Endothelial cell of umbilical vein (primary cell): ENCODE data around the gene ITGAX. TPM values are rescaled to one million over a fixed set of nuclear protein-coding genes. Genes with fewer than 3 reads are reported as not detected.

Experiments used
- BruUV-seq: library from RNA; stranded (reverse); fragments of 400-500 nt; replicated peaks from 2 replicates; lab custom pipeline; 2021; lab: Mats Ljungman, UMichigan
- CTCF ChIA-PET: fragments of 300-600, 350-600 bp; sonication (Branson Sonifier 250); formaldehyde crosslinking; loops from one replicate; lab custom pipeline; 2021; ENCODE audit warnings: antibody characterized with exemption, inconsistent platforms; lab: Charles Lee
- POLR2A ChIA-PET: fragments of 300-600, 350-600 bp; sonication (Branson Sonifier 250); formaldehyde crosslinking; loops from one replicate; lab custom pipeline; 2021; ENCODE audit warnings: antibody characterized with exemption, inconsistent platforms; lab: Charles Lee
- DNase-seq: peaks from one replicate; pipeline ENCODE4 v3.0.0-alpha.2; 2011; ENCODE audit warnings: low read depth, low spot score
- FAIRE-seq: peaks from 2 replicates; lab custom pipeline; 2011; peaks lifted over from hg19 to GRCh38; lab: Jason Lieb, UNC
- H2AFZ ChIP-seq: 2 replicates; pipeline ENCODE4 v1.6.0; 2012; ENCODE audit warnings: low read depth, low read length, control low read depth, inconsistent platforms
- H3K27ac ChIP-seq: 2 replicates; pipeline ENCODE4 v1.5.1; 2011; ENCODE audit warnings: low read depth, mild to moderate bottlenecking, control low read depth, low read length, moderate library complexity; ENCODE audit not compliant: insufficient read depth
- H3K27me3 ChIP-seq, 2 experiments: 2 replicates each; pipeline versions ENCODE4 v1.6.0 to v1.6.1; 2011; ENCODE audit warnings: low read length in 2 of 2, mixed read lengths in 1 of 2; ENCODE audit not compliant: control insufficient read depth in 2 of 2, insufficient read depth in 2 of 2
- H3K36me3 ChIP-seq, 2 experiments: 2 replicates in 1 of 2; 3 replicates in 1 of 2; pipeline ENCODE4 v1.5.1; 2011; ENCODE audit warnings: low read length in 2 of 2, mild to moderate bottlenecking in 1 of 2, moderate library complexity in 1 of 2; ENCODE audit not compliant: control insufficient read depth in 2 of 2, insufficient read depth in 2 of 2; ENCODE audit errors: extremely low read depth in 1 of 2
- H3K4me1 ChIP-seq: 3 replicates; pipeline ENCODE4 v1.5.1; 2011; ENCODE audit warnings: mild to moderate bottlenecking, low read length; ENCODE audit not compliant: control insufficient read depth, insufficient read depth; ENCODE audit errors: extremely low read depth
- H3K4me2 ChIP-seq: 2 replicates; pipeline ENCODE4 v1.6.1; 2011; ENCODE audit warnings: low read length, control low read depth, mixed read lengths; ENCODE audit not compliant: insufficient read depth
- H3K4me3 ChIP-seq, 3 experiments: fragments of 200-600 bp in 1 of 3; sonication (generic), shearing (Covaris generic) in 1 of 3; replicated peaks in 1 of 3; 2 replicates each; pipeline ENCODE4 v1.5.1; 2011 to 2016; ENCODE audit warnings: control low read depth in 3 of 3, low read length in 3 of 3, mild to moderate bottlenecking in 2 of 3, inconsistent platforms in 1 of 3, low read depth in 1 of 3, moderate library complexity in 1 of 3; ENCODE audit not compliant: insufficient read depth in 1 of 3
- H3K79me2 ChIP-seq: 2 replicates; pipeline ENCODE4 v1.6.0; 2012; ENCODE audit warnings: low read length, inconsistent platforms; ENCODE audit not compliant: control insufficient read depth, insufficient read depth
- H3K9ac ChIP-seq: replicated peaks from 2 replicates; pipeline ENCODE3; 2011; ENCODE audit warnings: low read length, control low read depth; ENCODE audit not compliant: insufficient read depth; ENCODE audit errors: extremely low read depth
- H3K9me1 ChIP-seq: replicated peaks from 3 replicates; pipeline ENCODE4 v1.6.0; 2011; ENCODE audit warnings: mild to moderate bottlenecking, low read length; ENCODE audit not compliant: control insufficient read depth, insufficient read depth; ENCODE audit errors: extremely low read depth
- H3K9me3 ChIP-seq: replicated peaks from 2 replicates; pipeline ENCODE4 v1.5.1; 2012; ENCODE audit warnings: low read length, inconsistent platforms; ENCODE audit not compliant: control insufficient read depth, insufficient read depth
- H4K20me1 ChIP-seq: replicated peaks from 2 replicates; pipeline ENCODE3; 2011; ENCODE audit warnings: mild to moderate bottlenecking, low read length; ENCODE audit not compliant: control insufficient read depth, insufficient read depth; ENCODE audit errors: extremely low read depth
- EZH2 ChIP-seq: IDR thresholded peaks from 2 replicates; pipeline ENCODE4 v1.6.1; 2012; ENCODE audit warnings: borderline replicate concordance, low read depth, mild to moderate bottlenecking, moderate library complexity, low read length, inconsistent platforms; ENCODE audit not compliant: severe bottlenecking
- FOS ChIP-seq: IDR thresholded peaks from 2 replicates; pipeline ENCODE4 v1.6.1; 2011; ENCODE audit warnings: mild to moderate bottlenecking, low read length, moderate library complexity, borderline replicate concordance; ENCODE audit not compliant: insufficient read depth
- GATA2 ChIP-seq: IDR thresholded peaks from 2 replicates; pipeline ENCODE4 v1.7.0; 2011; ENCODE audit warnings: low read depth, mild to moderate bottlenecking, moderate library complexity, mixed read lengths, low read length; ENCODE audit not compliant: insufficient read length, insufficient read depth
- JUN ChIP-seq: IDR thresholded peaks from 2 replicates; pipeline ENCODE4 v1.6.1; 2011; ENCODE audit warnings: borderline replicate concordance, low read depth; ENCODE audit not compliant: insufficient read length, insufficient read depth
- MYC ChIP-seq: IDR thresholded peaks from one replicate; pipeline ENCODE4 v1.6.1; 2011; ENCODE audit warnings: mild to moderate bottlenecking, low read depth, low read length
- POLR2A ChIP-seq: IDR thresholded peaks from 2 replicates; pipeline ENCODE4 v1.6.1; 2012; ENCODE audit warnings: low read depth, mild to moderate bottlenecking, control low read depth, low read length
- POLR2AphosphoS5 ChIP-seq: IDR thresholded peaks from 2 replicates; pipeline ENCODE4 v1.6.1; 2012; ENCODE audit warnings: low read depth, mild to moderate bottlenecking, control low read depth, low read length, moderate library complexity; ENCODE audit not compliant: insufficient read depth
- dilution Hi-C: fragments of 300-500 bp; cut with MboI; formaldehyde crosslinking; loops from one replicate; pipeline ENCODE4 v1.15.0; 2019; ENCODE audit warnings: low sequenced_read_pairs; ENCODE audit not compliant: extremely low pct_ligation_motif_present
- intact Hi-C: fragments of 100-400 bp; cut with micrococcal nuclease; formaldehyde crosslinking; loops from one replicate; pipeline ENCODE4 v1.10.0; 2022
- polyA plus RNA-seq, 4 experiments: library from polyadenylated mRNA; depleted of rRNA in 3 of 4; stranded (reverse) in 3 of 4; unstranded in 1 of 4; fragments of >200 nt; gene quantifications; 2 replicates each; pipeline versions ENCODE4 v1.2.1 to v1.2.3, GENCODE V29; 2011 to 2012; ENCODE audit warnings: missing spikeins in 1 of 4
- total RNA-seq: library from RNA; stranded (reverse); gene quantifications from 2 replicates; pipeline ENCODE4 v1.2.3, GENCODE V29; 2021
- TF ChIP-seq, protein P1 (sequence below), 2 donors: IDR thresholded peaks; 1 replicate in 1 of 2; 2 replicates in 1 of 2; pipeline ENCODE4 v1.5.1; 2011; ENCODE audit warnings: low read length in 2 of 2, mild to moderate bottlenecking in 2 of 2, moderate library complexity in 2 of 2, control low read depth in 1 of 2, inconsistent platforms in 1 of 2, low read depth in 1 of 2; ENCODE audit not compliant: insufficient read depth in 1 of 2; ENCODE audit errors: extremely low read depth in 1 of 2
- TF ChIP-seq, protein P2 (sequence below): IDR thresholded peaks from 2 replicates; pipeline ENCODE4 v1.6.1; 2011; ENCODE audit not compliant: insufficient read depth, insufficient read length

ITGAX gene
- total and polyA plus RNA-seq, 2 donors (not counting 3 experiments of a cell fraction or from before 2014, with no cell fraction given): 0.18 to 1.4 TPM

DNA sequence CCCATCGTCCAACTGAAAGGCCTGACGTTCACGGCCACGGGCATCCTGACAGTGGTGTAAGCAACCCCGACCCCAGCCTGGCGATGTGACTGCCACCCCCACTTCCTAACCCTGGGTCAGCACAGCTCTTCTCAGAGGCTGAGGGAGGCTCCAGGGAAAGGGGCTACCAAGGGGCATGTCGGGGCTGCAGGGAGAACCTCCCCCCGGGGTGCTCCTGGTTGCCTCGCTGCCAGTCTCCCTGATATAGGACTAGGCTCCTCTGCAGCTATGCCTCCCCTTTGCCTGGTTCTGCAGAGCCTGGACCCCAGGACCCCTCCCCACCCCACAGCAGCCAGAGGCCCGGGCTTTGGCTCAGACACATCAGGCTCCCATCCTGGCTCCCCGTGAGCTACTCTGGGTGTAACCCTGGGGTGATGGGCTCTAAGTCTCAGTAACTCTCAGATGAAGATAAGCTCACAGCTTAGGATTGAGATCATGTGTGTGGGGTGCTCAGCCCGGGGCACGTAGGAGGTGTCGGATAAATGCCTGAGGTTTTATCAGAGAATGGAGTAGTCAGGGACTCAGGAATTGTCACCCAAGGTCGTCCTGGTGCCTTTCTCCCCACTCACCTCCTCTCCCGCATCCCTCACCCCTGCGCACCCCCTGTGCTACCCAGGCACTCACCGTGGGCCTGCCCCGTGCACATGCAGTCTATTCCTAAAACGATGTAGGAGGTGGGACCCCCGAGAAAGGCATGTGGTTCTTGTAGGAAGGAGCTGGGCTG lies 48.8 kb downstream of the ITGAX start:
- Histone ChIP-seq H3K79me2 (no peaks in the 10 kb centered on the region), H2AFZ (no peak overlapping the region), H3K36me3 (no peaks in the 10 kb centered on the region), H3K9me1 (no peaks in the 10 kb centered on the region), H3K27ac (no peak overlapping the region), H3K9me3 (no peaks in the 10 kb centered on the region), H3K4me2 (no peak overlapping the region), H3K4me3 (no peak overlapping the region), H4K20me1 (no peaks in the 10 kb centered on the region), H3K4me1 (no peaks in the 10 kb centered on the region), H3K27me3 (no peaks in the 10 kb centered on the region), H3K9ac (no peak overlapping the region)
- no TSS peak for BruUV-seq
- ChIA-PET POLR2A (no interaction called here), CTCF (no interaction called here)
- TF ChIP-seq POLR2A (no peak), POLR2AphosphoS5 (no peak), MYC (no peak), FOS (no peak), JUN (no peak), GATA2 (no peak), EZH2 (no peak)
- TF ChIP-seq, protein P1, sequence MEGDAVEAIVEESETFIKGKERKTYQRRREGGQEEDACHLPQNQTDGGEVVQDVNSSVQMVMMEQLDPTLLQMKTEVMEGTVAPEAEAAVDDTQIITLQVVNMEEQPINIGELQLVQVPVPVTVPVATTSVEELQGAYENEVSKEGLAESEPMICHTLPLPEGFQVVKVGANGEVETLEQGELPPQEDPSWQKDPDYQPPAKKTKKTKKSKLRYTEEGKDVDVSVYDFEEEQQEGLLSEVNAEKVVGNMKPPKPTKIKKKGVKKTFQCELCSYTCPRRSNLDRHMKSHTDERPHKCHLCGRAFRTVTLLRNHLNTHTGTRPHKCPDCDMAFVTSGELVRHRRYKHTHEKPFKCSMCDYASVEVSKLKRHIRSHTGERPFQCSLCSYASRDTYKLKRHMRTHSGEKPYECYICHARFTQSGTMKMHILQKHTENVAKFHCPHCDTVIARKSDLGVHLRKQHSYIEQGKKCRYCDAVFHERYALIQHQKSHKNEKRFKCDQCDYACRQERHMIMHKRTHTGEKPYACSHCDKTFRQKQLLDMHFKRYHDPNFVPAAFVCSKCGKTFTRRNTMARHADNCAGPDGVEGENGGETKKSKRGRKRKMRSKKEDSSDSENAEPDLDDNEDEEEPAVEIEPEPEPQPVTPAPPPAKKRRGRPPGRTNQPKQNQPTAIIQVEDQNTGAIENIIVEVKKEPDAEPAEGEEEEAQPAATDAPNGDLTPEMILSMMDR (IDR thresholded peaks at IDR 0.05; ENCODE audit: extremely low read depth in 1 of 2, insufficient read depth in 1 of 2, low read depth in 1 of 2, low read length in 2 of 2): no peak
- TF ChIP-seq, protein P2, sequence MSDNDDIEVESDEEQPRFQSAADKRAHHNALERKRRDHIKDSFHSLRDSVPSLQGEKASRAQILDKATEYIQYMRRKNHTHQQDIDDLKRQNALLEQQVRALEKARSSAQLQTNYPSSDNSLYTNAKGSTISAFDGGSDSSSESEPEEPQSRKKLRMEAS: no peak
- DNase-seq (no peak), FAIRE-seq (no peak)
- dilution Hi-C loops: no loop called here
- intact Hi-C loops: no loop called here
